ENCODE results near the gene MAPK8IP3.

GRCh38 chr16:1785846-1786170 lies 79.8 kb downstream of the MAPK8IP3 start:
- TF ChIP-seq YY1 (IDR thresholded peaks at IDR 0.05; ENCODE audit: insufficient read depth, insufficient read length) (no peak), SUZ12 (IDR thresholded peaks at IDR 0.05; ENCODE audit: extremely low read depth, insufficient read depth, insufficient read length) (no peak)
